Gastrocnemius medialis (tissue), 4 donors: ENCODE data around the gene CYP2F1.

ENCODE experiments used
- POLR2A ChIP-seq, 2 donors: fragments of 450-650 bp; IDR thresholded peaks; one replicate each; pipeline ENCODE4 v1.6.1; 2017; ENCODE audit warnings: antibody characterized with exemption in 2 of 2, mild to moderate bottlenecking in 2 of 2, moderate library complexity in 2 of 2
- TF ChIP-seq, protein P1 (sequence below), 5 experiments: fragments of 450-650 bp in 3 of 5; fragments of 200-600 bp in 2 of 5; sonication (generic) in 2 of 5; IDR thresholded peaks in 4 of 5; conservative IDR thresholded peaks in 1 of 5; 1 replicate in 4 of 5; 2 replicates in 1 of 5; pipeline ENCODE4 v1.5.1; 2016 to 2019; ENCODE audit warnings: antibody characterized with exemption in 5 of 5, mild to moderate bottlenecking in 3 of 5, moderate library complexity in 3 of 5

- TF ChIP-seq, protein P1, sequence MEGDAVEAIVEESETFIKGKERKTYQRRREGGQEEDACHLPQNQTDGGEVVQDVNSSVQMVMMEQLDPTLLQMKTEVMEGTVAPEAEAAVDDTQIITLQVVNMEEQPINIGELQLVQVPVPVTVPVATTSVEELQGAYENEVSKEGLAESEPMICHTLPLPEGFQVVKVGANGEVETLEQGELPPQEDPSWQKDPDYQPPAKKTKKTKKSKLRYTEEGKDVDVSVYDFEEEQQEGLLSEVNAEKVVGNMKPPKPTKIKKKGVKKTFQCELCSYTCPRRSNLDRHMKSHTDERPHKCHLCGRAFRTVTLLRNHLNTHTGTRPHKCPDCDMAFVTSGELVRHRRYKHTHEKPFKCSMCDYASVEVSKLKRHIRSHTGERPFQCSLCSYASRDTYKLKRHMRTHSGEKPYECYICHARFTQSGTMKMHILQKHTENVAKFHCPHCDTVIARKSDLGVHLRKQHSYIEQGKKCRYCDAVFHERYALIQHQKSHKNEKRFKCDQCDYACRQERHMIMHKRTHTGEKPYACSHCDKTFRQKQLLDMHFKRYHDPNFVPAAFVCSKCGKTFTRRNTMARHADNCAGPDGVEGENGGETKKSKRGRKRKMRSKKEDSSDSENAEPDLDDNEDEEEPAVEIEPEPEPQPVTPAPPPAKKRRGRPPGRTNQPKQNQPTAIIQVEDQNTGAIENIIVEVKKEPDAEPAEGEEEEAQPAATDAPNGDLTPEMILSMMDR (IDR thresholded peaks at IDR 0.05 in 4 of 5, conservative IDR thresholded peaks at IDR 0.05 in 1 of 5) = no peak
- TF ChIP-seq POLR2A (IDR thresholded peaks at IDR 0.05) = no peak
These were observed 60.2 kb downstream of the CYP2F1 start for GRCh38 chr19:41174297-41174928.
